ENCODE data around the gene DHX9. TPM values are rescaled to one million over a fixed set of nuclear protein-coding genes. Genes with fewer than 3 reads are reported as not detected.
A peak's percentile ranks its signal among the peaks of the same experiment; 100 is the strongest.

The DHX9 gene
- polyA plus RNA-seq, 1 experiment, result 111 TPM

- no peak overlapping the region for H3K4me3 ChIP-seq (ENCODE audit: low read depth, low read length)
- CTCF ChIA-PET, result no interaction called here
- no peak for DNase-seq (ENCODE audit: low read depth)
- POLR2A ChIA-PET, result no interaction called here
- peaks cover 32% of the 10 kb centered on the region for H3K36me3 ChIP-seq (ENCODE audit: control insufficient read depth, insufficient read depth, low read length)
- H3K27me3 ChIP-seq (ENCODE audit: control insufficient read depth, insufficient read depth, low read length), result no peaks in the 10 kb centered on the region
- TF ChIP-seq, protein P1, sequence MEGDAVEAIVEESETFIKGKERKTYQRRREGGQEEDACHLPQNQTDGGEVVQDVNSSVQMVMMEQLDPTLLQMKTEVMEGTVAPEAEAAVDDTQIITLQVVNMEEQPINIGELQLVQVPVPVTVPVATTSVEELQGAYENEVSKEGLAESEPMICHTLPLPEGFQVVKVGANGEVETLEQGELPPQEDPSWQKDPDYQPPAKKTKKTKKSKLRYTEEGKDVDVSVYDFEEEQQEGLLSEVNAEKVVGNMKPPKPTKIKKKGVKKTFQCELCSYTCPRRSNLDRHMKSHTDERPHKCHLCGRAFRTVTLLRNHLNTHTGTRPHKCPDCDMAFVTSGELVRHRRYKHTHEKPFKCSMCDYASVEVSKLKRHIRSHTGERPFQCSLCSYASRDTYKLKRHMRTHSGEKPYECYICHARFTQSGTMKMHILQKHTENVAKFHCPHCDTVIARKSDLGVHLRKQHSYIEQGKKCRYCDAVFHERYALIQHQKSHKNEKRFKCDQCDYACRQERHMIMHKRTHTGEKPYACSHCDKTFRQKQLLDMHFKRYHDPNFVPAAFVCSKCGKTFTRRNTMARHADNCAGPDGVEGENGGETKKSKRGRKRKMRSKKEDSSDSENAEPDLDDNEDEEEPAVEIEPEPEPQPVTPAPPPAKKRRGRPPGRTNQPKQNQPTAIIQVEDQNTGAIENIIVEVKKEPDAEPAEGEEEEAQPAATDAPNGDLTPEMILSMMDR (IDR thresholded peaks at IDR 0.05; ENCODE audit: insufficient read depth, low read depth, low read length), result no peak
These were observed 45.7 kb downstream of the DHX9 start for GRCh38 chr1:182884872-182885271.

GRCh38 chr1:182885591-182885990, 46.4 kb downstream of the DHX9 start:
- TF ChIP-seq, protein P1 (IDR thresholded peaks at IDR 0.05; ENCODE audit: insufficient read depth, low read depth, low read length), result no peak
- no peaks in the 10 kb centered on the region for H3K27me3 ChIP-seq (ENCODE audit: control insufficient read depth, insufficient read depth, low read length)
- DNase-seq (ENCODE audit: low read depth), result no peak
- ChIA-PET POLR2A (no interaction called here), CTCF (no interaction called here)
- peaks cover 31% of the 10 kb centered on the region for H3K36me3 ChIP-seq (ENCODE audit: control insufficient read depth, insufficient read depth, low read length)
- no peak overlapping the region for H3K4me3 ChIP-seq (ENCODE audit: low read depth, low read length)

DNA sequence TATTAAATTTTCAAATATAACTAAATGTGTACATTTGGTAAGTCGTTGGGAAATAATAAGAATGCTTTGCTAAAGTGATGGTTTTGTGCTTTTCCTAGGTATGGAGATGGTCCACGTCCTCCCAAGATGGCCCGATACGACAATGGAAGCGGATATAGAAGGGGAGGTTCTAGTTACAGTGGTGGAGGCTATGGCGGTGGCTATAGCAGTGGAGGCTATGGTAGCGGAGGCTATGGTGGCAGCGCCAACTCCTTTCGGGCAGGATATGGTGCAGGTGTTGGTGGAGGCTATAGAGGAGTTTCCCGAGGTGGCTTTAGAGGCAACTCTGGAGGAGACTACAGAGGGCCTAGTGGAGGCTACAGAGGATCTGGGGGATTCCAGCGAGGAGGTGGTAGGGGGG, 47.8 kb downstream of the DHX9 start:
- Histone ChIP-seq H3K27me3 (ENCODE audit: control insufficient read depth, insufficient read depth, low read length) (no peaks in the 10 kb centered on the region), H3K4me3 (ENCODE audit: low read depth, low read length) (no peak overlapping the region), H3K36me3 (ENCODE audit: control insufficient read depth, insufficient read depth, low read length) (peaks cover 22% of the 10 kb centered on the region)
- TF ChIP-seq, protein P1 (IDR thresholded peaks at IDR 0.05; ENCODE audit: insufficient read depth, low read depth, low read length), result no peak
- POLR2A ChIA-PET, result no interaction called here
- CTCF ChIA-PET, result no interaction called here
- DNase-seq (ENCODE audit: low read depth), result no peak

- TF ChIP-seq, protein P1 (IDR thresholded peaks at IDR 0.05; ENCODE audit: insufficient read depth, low read depth, low read length), result no peak
- DNase-seq (ENCODE audit: low read depth), result peak; percentile 7
- no peaks in the 10 kb centered on the region for H3K27me3 ChIP-seq (ENCODE audit: control insufficient read depth, insufficient read depth, low read length)
- ChIA-PET CTCF (interaction anchor here (0.8 to 1.0 kb wide), 2 partner anchors 12 to 36 kb away, joined by 3 to 4 read pairs; no protein-coding TSS in a partner anchor), POLR2A (no interaction called here)
- peaks cover 13% of the 10 kb centered on the region for H3K36me3 ChIP-seq (ENCODE audit: control insufficient read depth, insufficient read depth, low read length)
- H3K4me3 ChIP-seq (ENCODE audit: low read depth, low read length), result no peak overlapping the region
These were observed 49.8 kb downstream of the DHX9 start for GRCh38 chr1:182888736-182889531.

- Histone ChIP-seq H3K36me3 (ENCODE audit: control insufficient read depth, insufficient read depth, low read length) (peaks cover 8% of the 10 kb centered on the region), H3K27me3 (ENCODE audit: control insufficient read depth, insufficient read depth, low read length) (no peaks in the 10 kb centered on the region), H3K4me3 (ENCODE audit: low read depth, low read length) (no peak overlapping the region)
- ChIA-PET CTCF (interaction anchor here (0.9 to 1.1 kb wide), 2 partner anchors 9 to 29 kb away, joined by 3 read pairs; no protein-coding TSS in a partner anchor), POLR2A (no interaction called here)
- no peak for DNase-seq (ENCODE audit: low read depth)
- TF ChIP-seq, protein P1 (IDR thresholded peaks at IDR 0.05; ENCODE audit: insufficient read depth, low read depth, low read length), result no peak
These were observed 50.9 kb downstream of the DHX9 start for GRCh38 chr1:182889997-182890396.
